ENCODE data around the gene F7. TPM values are rescaled to one million over a fixed set of nuclear protein-coding genes. Genes with fewer than 3 reads are reported as not detected.

F7 gene
- total RNA-seq, 1 experiment from 2014 or later = not detected

DNA sequence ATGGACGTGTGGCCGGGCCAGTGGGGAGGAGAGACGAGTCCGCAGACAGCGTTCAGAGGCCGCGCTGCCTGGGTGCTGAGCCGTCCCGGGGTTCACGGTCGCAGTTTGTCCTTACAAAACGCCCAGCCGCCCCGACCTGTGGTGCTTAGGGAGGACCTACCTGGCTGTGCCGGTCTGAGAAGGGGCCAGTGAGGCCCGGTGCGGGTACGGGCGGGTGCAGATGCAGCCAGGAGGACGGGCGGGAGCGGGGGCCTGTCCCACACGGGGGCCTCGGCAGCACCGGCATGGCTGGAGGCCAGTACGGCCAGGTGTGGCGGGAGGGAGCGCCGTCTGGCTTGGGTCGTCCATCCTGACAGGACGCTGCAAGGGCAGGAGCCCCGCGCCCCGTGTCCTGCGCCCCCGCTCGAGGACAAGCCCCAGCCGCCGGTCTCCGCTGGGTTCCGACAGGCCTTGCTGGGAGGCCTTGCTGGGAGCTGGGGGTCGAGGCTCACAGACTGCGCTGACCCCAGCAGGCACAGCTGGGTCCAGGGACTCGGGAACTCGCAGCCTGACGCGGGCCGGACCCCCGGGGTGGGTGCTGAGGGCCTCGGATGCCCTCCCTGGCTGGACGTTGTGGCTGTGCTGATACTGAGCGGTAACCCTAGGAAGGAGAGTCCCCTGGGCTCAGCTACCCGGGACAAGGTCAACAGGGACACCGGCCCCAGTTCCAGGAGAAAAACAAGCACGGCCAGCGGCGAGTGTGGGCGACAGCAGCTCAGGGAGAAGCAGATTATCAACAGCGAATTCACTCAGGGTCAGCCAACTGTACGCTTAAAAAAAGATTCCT lies 47.6 kb downstream of the F7 start:
- Histone ChIP-seq H4K20me1 (ENCODE audit: low read length) (no peaks in the 10 kb centered on the region), H3K27ac (ENCODE audit: low read length) (no peak overlapping the region), H3K36me3 (ENCODE audit: low read depth, low read length) (no peaks in the 10 kb centered on the region), H3K4me2 (ENCODE audit: low read length) (peak overlapping the region; percentile 86), H3K9ac (ENCODE audit: low read length) (peak overlapping the region; percentile 48), H3K27me3 (ENCODE audit: low read length) (no peaks in the 10 kb centered on the region), H2AFZ (ENCODE audit: low read length) (peak overlapping the region; percentile 72), H3K4me1 (ENCODE audit: insufficient read depth, low read length) (peaks cover 16% of the 10 kb centered on the region), H3F3A (ENCODE audit: low read length, unreplicated experiment) (no peaks in the 10 kb centered on the region), H3K79me2 (ENCODE audit: low read length) (no peaks in the 10 kb centered on the region), H3K9me2 (replicated peaks; ENCODE audit: low read length) (no peaks in the 10 kb centered on the region), H3K4me3 (ENCODE audit: low read length) (peak overlapping the region; percentile 60), H3K9me3 (ENCODE audit: low read length) (no peaks in the 10 kb centered on the region)
- ChIA-PET CTCF (no interaction called here), POLR2A (ENCODE audit: unreplicated experiment) (no interaction called here)
- intact Hi-C loops (cut with micrococcal nuclease) = no loop called here
- TF ChIP-seq CTCF (conservative IDR thresholded peaks at IDR 0.05; ENCODE audit: low read depth, low read length) = no peak
- no peak for TF ChIP-seq EZH2phosphoT487 (IDR thresholded peaks at IDR 0.05; ENCODE audit: borderline replicate concordance, low read length)
- TF ChIP-seq EZH2 (IDR thresholded peaks at IDR 0.05; ENCODE audit: low read length, unreplicated experiment) = no peak
- BruUV-seq (replicated peaks) = TSS peak; percentile 99
- DNase-seq (peak; percentile 18), ATAC-seq (peak; percentile 74)

DNA sequence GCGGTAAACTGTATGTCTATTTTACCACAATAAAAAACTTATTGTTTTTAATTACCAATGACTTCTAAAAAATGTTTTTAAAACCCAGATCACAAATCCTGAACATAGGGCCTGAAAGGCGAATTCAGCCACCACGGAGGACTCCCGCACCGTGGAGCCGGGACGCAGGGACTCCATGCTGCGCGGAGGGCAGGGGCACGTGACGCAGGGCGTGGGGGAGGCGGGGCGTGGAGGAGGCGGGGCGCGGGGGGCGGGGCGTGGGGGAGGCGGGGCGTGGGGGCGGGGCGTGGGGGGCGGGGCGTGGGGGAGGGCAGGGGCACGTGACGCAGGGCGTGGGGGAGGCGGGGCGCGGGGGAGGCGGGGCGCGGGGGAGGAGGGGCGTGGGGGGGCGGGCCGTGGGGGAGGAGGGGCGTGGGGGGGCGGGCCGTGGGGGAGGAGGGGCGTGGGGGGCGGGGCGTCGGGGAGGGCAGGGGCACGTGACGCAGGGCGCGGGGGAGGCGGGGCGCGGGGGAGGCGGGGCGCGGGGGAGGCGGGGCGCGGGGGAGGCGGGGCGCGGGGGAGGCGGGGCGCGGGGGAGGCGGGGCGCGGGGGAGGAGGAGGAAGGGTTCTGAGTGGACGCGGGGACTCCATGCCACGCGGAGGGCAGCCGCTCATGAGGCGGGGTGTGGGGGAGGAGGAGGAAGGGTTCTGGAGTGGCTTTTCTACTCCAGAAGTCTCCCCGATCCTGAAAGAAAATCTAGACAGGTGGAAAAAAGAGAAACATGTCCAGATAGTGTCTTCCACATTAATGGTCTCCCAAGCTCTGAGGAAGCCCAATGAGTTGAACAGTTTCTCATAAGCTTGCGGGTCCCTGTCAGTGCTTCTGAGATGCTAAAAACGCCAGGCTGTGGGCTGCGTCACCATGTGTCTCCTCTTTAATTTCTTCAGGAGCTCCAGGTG lies 48.5 kb downstream of the F7 start:
- ATAC-seq (peak; percentile 61), DNase-seq (peak; percentile 50)
- POLR2A ChIA-PET (ENCODE audit: unreplicated experiment) = no interaction called here
- Histone ChIP-seq H3K9ac (ENCODE audit: low read length) (peak overlapping the region; percentile 48), H3K79me2 (ENCODE audit: low read length) (no peaks in the 10 kb centered on the region), H2AFZ (ENCODE audit: low read length) (peak overlapping the region; percentile 91), H3K27me3 (ENCODE audit: low read length) (no peaks in the 10 kb centered on the region), H3K4me3 (ENCODE audit: low read length) (peak overlapping the region; percentile 60), H3K9me3 (ENCODE audit: low read length) (no peaks in the 10 kb centered on the region), H4K20me1 (ENCODE audit: low read length) (no peaks in the 10 kb centered on the region), H3K27ac (ENCODE audit: low read length) (no peak overlapping the region), H3K9me2 (replicated peaks; ENCODE audit: low read length) (no peaks in the 10 kb centered on the region), H3K4me1 (ENCODE audit: insufficient read depth, low read length) (peaks cover 16% of the 10 kb centered on the region), H3K4me2 (ENCODE audit: low read length) (peak overlapping the region; percentile 86), H3F3A (ENCODE audit: low read length, unreplicated experiment) (no peaks in the 10 kb centered on the region), H3K36me3 (ENCODE audit: low read depth, low read length) (no peaks in the 10 kb centered on the region)
- intact Hi-C loops (cut with micrococcal nuclease) = no loop called here
- BruUV-seq (replicated peaks) = TSS peak; percentile 96
- CTCF ChIA-PET = no interaction called here
- TF ChIP-seq EZH2 (IDR thresholded peaks at IDR 0.05; ENCODE audit: low read length, unreplicated experiment) = no peak
- no peak for TF ChIP-seq CTCF (conservative IDR thresholded peaks at IDR 0.05; ENCODE audit: low read depth, low read length)
- no peak for TF ChIP-seq EZH2phosphoT487 (IDR thresholded peaks at IDR 0.05; ENCODE audit: borderline replicate concordance, low read length)

Measured in PC-3 (cell line).